Measurements from ENCODE around the gene MON1A. TPM values are rescaled to one million over a fixed set of nuclear protein-coding genes. Genes with fewer than 3 reads are reported as not detected.
A peak's percentile ranks its signal among the peaks of the same experiment; 100 is the strongest.

Gene MON1A
- total RNA-seq, 2 experiments from 2014 or later, result 7.5 to 8.3 TPM

- no peak overlapping the region for H3K4me3 Mint-ChIP-seq
- H3K36me3 Mint-ChIP-seq (ENCODE audit: low read depth), result no peaks in the 10 kb centered on the region
- no peak for DNase-seq
- ChIA-PET POLR2A (no interaction called here), CTCF (interaction anchor here (0.8 kb wide), 1 partner anchor 224 kb away, joined by 3 read pairs; no protein-coding TSS in a partner anchor)
- no peak overlapping the region for H3K27ac Mint-ChIP-seq
- H3K9me3 Mint-ChIP-seq (ENCODE audit: low read depth), result no peaks in the 10 kb centered on the region
- intact Hi-C loops (cut with DNase I, micrococcal nuclease), result no loop called here
- ATAC-seq, result no peak
- H3K27me3 Mint-ChIP-seq, result peaks cover 2% of the 10 kb centered on the region
- no peaks in the 10 kb centered on the region for H3K4me1 Mint-ChIP-seq
These were observed 45.6 kb downstream of the MON1A start for GRCh38 chr3:49883998-49884397.

- intact Hi-C loops (cut with DNase I, micrococcal nuclease), result no loop called here
- ChIA-PET POLR2A (no interaction called here), CTCF (interaction anchor here (0.7 to 1.3 kb wide), 4 partner anchors 10 to 239 kb away, joined by 3 to 4 read pairs (median 3); no protein-coding TSS in a partner anchor)
- H3K27me3 Mint-ChIP-seq, result peaks cover 2% of the 10 kb centered on the region
- H3K4me3 Mint-ChIP-seq, result no peak overlapping the region
- H3K36me3 Mint-ChIP-seq (ENCODE audit: low read depth), result no peaks in the 10 kb centered on the region
- ATAC-seq, result no peak
- no peak for DNase-seq
- no peaks in the 10 kb centered on the region for H3K9me3 Mint-ChIP-seq (ENCODE audit: low read depth)
- H3K4me1 Mint-ChIP-seq, result no peaks in the 10 kb centered on the region
- no peak overlapping the region for H3K27ac Mint-ChIP-seq
These were observed 47.4 kb downstream of the MON1A start for GRCh38 chr3:49882166-49882565.

- CTCF ChIA-PET, result interaction anchor here (0.5 to 1.3 kb wide), 3 partner anchors 44 to 138 kb away, joined by 3 read pairs; no protein-coding TSS in a partner anchor
- ATAC-seq (no peak), DNase-seq (no peak)
- Mint-ChIP-seq H3K4me3 (no peak overlapping the region), H3K36me3 (ENCODE audit: low read depth) (no peaks in the 10 kb centered on the region), H3K9me3 (ENCODE audit: low read depth) (no peaks in the 10 kb centered on the region), H3K27me3 (peaks cover 2% of the 10 kb centered on the region), H3K4me1 (no peaks in the 10 kb centered on the region), H3K27ac (no peak overlapping the region)
- intact Hi-C loops (cut with DNase I, micrococcal nuclease), result no loop called here
- POLR2A ChIA-PET, result no interaction called here
These were observed 48.9 kb downstream of the MON1A start for GRCh38 chr3:49880581-49881315.

GRCh38 chr3:49879721-49880120 lies 49.9 kb downstream of the MON1A start:
- no peaks in the 10 kb centered on the region for H3K4me1 Mint-ChIP-seq
- no peak overlapping the region for H3K27ac Mint-ChIP-seq
- intact Hi-C loops (cut with DNase I, micrococcal nuclease), result no loop called here
- no peak for DNase-seq
- no peaks in the 10 kb centered on the region for H3K9me3 Mint-ChIP-seq (ENCODE audit: low read depth)
- no peaks in the 10 kb centered on the region for H3K36me3 Mint-ChIP-seq (ENCODE audit: low read depth)
- no peak for ATAC-seq
- peaks cover 2% of the 10 kb centered on the region for H3K27me3 Mint-ChIP-seq
- CTCF ChIA-PET, result no interaction called here
- POLR2A ChIA-PET, result interaction anchor here (0.6 kb wide), 1 partner anchor 29 kb away, joined by 4 read pairs; no protein-coding TSS in a partner anchor
- no peak overlapping the region for H3K4me3 Mint-ChIP-seq

- H3K27me3 Mint-ChIP-seq, result peaks cover 2% of the 10 kb centered on the region
- H3K4me3 Mint-ChIP-seq, result no peak overlapping the region
- ATAC-seq, result no peak
- no peak for DNase-seq
- H3K4me1 Mint-ChIP-seq, result no peaks in the 10 kb centered on the region
- intact Hi-C loops (cut with DNase I, micrococcal nuclease), result no loop called here
- no peak overlapping the region for H3K27ac Mint-ChIP-seq
- ChIA-PET POLR2A (no interaction called here), CTCF (interaction anchor here (0.6 to 1.0 kb wide), 4 partner anchors 16 to 188 kb away, joined by 3 to 5 read pairs (median 4); no protein-coding TSS in a partner anchor)
- no peaks in the 10 kb centered on the region for H3K9me3 Mint-ChIP-seq (ENCODE audit: low read depth)
- no peaks in the 10 kb centered on the region for H3K36me3 Mint-ChIP-seq (ENCODE audit: low read depth)
These were observed 50.9 kb downstream of the MON1A start for GRCh38 chr3:49878686-49879085.

GRCh38 chr3:49877716-49878115 lies 51.9 kb downstream of the MON1A start:
- Mint-ChIP-seq H3K4me3 (no peak overlapping the region), H3K27me3 (peaks cover 2% of the 10 kb centered on the region), H3K4me1 (no peaks in the 10 kb centered on the region), H3K36me3 (ENCODE audit: low read depth) (no peaks in the 10 kb centered on the region), H3K9me3 (ENCODE audit: low read depth) (no peaks in the 10 kb centered on the region), H3K27ac (no peak overlapping the region)
- intact Hi-C loops (cut with DNase I, micrococcal nuclease), result no loop called here
- CTCF ChIA-PET, result no interaction called here
- POLR2A ChIA-PET, result no interaction called here
- ATAC-seq (no peak), DNase-seq (no peak)

GRCh38 chr3:49876567-49876966 lies 53.0 kb downstream of the MON1A start:
- CTCF ChIA-PET, result no interaction called here
- no peak for ATAC-seq

GRCh38 chr3:49873623-49874022 lies 56.0 kb downstream of the MON1A start:
- intact Hi-C loops (cut with DNase I, micrococcal nuclease), result no loop called here

More at GRCh38 chr3:49876567-49876966, 53.0 kb downstream of the MON1A start:
- H3K27me3 Mint-ChIP-seq, result peaks cover 2% of the 10 kb centered on the region
- intact Hi-C loops (cut with DNase I, micrococcal nuclease), result no loop called here
- H3K4me3 Mint-ChIP-seq, result no peak overlapping the region
- POLR2A ChIA-PET, result no interaction called here
- H3K27ac Mint-ChIP-seq, result no peak overlapping the region
- H3K9me3 Mint-ChIP-seq (ENCODE audit: low read depth), result no peaks in the 10 kb centered on the region
- no peak for DNase-seq
- H3K36me3 Mint-ChIP-seq (ENCODE audit: low read depth), result no peaks in the 10 kb centered on the region
- no peaks in the 10 kb centered on the region for H3K4me1 Mint-ChIP-seq

GRCh38 chr3:49872801-49873281 lies 56.8 kb downstream of the MON1A start:
- CTCF ChIA-PET, result interaction anchor here (0.8 kb wide), 1 partner anchor 10 kb away, joined by 3 read pairs; no protein-coding TSS in a partner anchor
- POLR2A ChIA-PET, result no interaction called here
- peak; percentile 56 for DNase-seq
- H3K4me3 Mint-ChIP-seq, result no peak overlapping the region
- H3K4me1 Mint-ChIP-seq, result no peaks in the 10 kb centered on the region
- H3K27ac Mint-ChIP-seq, result no peak overlapping the region
- H3K36me3 Mint-ChIP-seq (ENCODE audit: low read depth), result no peaks in the 10 kb centered on the region
- ATAC-seq, result peak; percentile 19
- H3K9me3 Mint-ChIP-seq (ENCODE audit: low read depth), result no peaks in the 10 kb centered on the region
- intact Hi-C loops (cut with DNase I, micrococcal nuclease), result no loop called here
- H3K27me3 Mint-ChIP-seq, result peaks cover 19% of the 10 kb centered on the region

More at GRCh38 chr3:49873623-49874022, 56.0 kb downstream of the MON1A start:
- DNase-seq, result no peak
- ATAC-seq, result no peak
- ChIA-PET CTCF (interaction anchor here (0.8 kb wide), 1 partner anchor 11 kb away, joined by 3 read pairs; no protein-coding TSS in a partner anchor), POLR2A (no interaction called here)
- no peak overlapping the region for H3K4me3 Mint-ChIP-seq
- H3K36me3 Mint-ChIP-seq (ENCODE audit: low read depth), result no peaks in the 10 kb centered on the region
- no peaks in the 10 kb centered on the region for H3K9me3 Mint-ChIP-seq (ENCODE audit: low read depth)
- peaks cover 11% of the 10 kb centered on the region for H3K27me3 Mint-ChIP-seq
- H3K27ac Mint-ChIP-seq, result no peak overlapping the region
- H3K4me1 Mint-ChIP-seq, result no peaks in the 10 kb centered on the region

- ATAC-seq (no peak), DNase-seq (no peak)
- H3K9me3 Mint-ChIP-seq (ENCODE audit: low read depth), result no peaks in the 10 kb centered on the region
- H3K36me3 Mint-ChIP-seq (ENCODE audit: low read depth), result no peaks in the 10 kb centered on the region
- intact Hi-C loops (cut with DNase I, micrococcal nuclease), result no loop called here
- H3K27me3 Mint-ChIP-seq, result peaks cover 28% of the 10 kb centered on the region
- no peaks in the 10 kb centered on the region for H3K4me1 Mint-ChIP-seq
- no peak overlapping the region for H3K4me3 Mint-ChIP-seq
- ChIA-PET CTCF (interaction anchor here (0.7 to 1.0 kb wide), 5 partner anchors 10 to 68 kb away, joined by 3 to 5 read pairs (median 3); partner anchors contain the start of gene INKA1), POLR2A (no interaction called here)
- no peak overlapping the region for H3K27ac Mint-ChIP-seq
These were observed 58.0 kb downstream of the MON1A start for GRCh38 chr3:49871531-49872153.

GRCh38 chr3:49869525-49870126 lies 60.0 kb downstream of the MON1A start, which contains the start of gene CAMKV:
TSS of gene CAMKV (minus strand) at chr3:49869906. CDS start at chr3:49862388, 7,518 bp downstream.
- Mint-ChIP-seq H3K9me3 (ENCODE audit: low read depth) (no peaks in the 10 kb centered on the region), H3K27me3 (peaks cover 29% of the 10 kb centered on the region), H3K27ac (no peak within 1 kb of the TSS), H3K36me3 (ENCODE audit: low read depth) (no peaks in the 10 kb centered on the region), H3K4me3 (no peak within 1 kb of the TSS), H3K4me1 (no peaks in the 10 kb centered on the region)
- ChIA-PET POLR2A (interaction anchor here (0.6 kb wide), 1 partner anchor 120 kb away, joined by 8 read pairs; no protein-coding TSS in a partner anchor), CTCF (interaction anchor here (0.7 kb wide), 1 partner anchor 319 kb away, joined by 3 read pairs; no protein-coding TSS in a partner anchor)
- DNase-seq, result peak; percentile 61
- peak; percentile 59 for ATAC-seq
- intact Hi-C loops (cut with DNase I, micrococcal nuclease), result loop anchor here in 1 of 2 experiments (1.0 kb wide), 1 partner anchor 13 kb away; the partner anchor contains the start of gene TRAIP

All from activated CD4-positive, alpha-beta T cell treated with anti-CD3 and anti-CD28 coated beads for 36 hours (primary cell).